Mucosa of stomach (tissue), 1 donor: Measurements from ENCODE around the gene CTNND2.

Source experiments
- H3K27me3 ChIP-seq: one replicate; pipeline ENCODE4 v1.7.0; 2013; ENCODE audit warnings: mild to moderate bottlenecking, low read length; ENCODE audit not compliant: control insufficient read depth, insufficient read depth
- H3K36me3 ChIP-seq: one replicate; pipeline ENCODE4 v1.7.0; 2013; ENCODE audit warnings: low read length; ENCODE audit not compliant: control insufficient read depth, insufficient read depth
- H3K4me1 ChIP-seq: one replicate; pipeline ENCODE4 v1.7.0; 2013; ENCODE audit warnings: mild to moderate bottlenecking, low read length; ENCODE audit not compliant: control insufficient read depth, insufficient read depth
- H3K4me3 ChIP-seq: one replicate; pipeline ENCODE4 v1.7.0; 2013; ENCODE audit warnings: low read length
- H3K9ac ChIP-seq: one replicate; pipeline ENCODE4 v1.7.0; 2013; ENCODE audit warnings: mild to moderate bottlenecking, low read length, moderate library complexity
- H3K9me3 ChIP-seq: one replicate; pipeline ENCODE4 v1.7.0; 2013; ENCODE audit warnings: mild to moderate bottlenecking, low read length, moderate library complexity; ENCODE audit not compliant: control insufficient read depth
- donor health status: Pancreatic carcinoma.

CTNND2 gene

DNA sequence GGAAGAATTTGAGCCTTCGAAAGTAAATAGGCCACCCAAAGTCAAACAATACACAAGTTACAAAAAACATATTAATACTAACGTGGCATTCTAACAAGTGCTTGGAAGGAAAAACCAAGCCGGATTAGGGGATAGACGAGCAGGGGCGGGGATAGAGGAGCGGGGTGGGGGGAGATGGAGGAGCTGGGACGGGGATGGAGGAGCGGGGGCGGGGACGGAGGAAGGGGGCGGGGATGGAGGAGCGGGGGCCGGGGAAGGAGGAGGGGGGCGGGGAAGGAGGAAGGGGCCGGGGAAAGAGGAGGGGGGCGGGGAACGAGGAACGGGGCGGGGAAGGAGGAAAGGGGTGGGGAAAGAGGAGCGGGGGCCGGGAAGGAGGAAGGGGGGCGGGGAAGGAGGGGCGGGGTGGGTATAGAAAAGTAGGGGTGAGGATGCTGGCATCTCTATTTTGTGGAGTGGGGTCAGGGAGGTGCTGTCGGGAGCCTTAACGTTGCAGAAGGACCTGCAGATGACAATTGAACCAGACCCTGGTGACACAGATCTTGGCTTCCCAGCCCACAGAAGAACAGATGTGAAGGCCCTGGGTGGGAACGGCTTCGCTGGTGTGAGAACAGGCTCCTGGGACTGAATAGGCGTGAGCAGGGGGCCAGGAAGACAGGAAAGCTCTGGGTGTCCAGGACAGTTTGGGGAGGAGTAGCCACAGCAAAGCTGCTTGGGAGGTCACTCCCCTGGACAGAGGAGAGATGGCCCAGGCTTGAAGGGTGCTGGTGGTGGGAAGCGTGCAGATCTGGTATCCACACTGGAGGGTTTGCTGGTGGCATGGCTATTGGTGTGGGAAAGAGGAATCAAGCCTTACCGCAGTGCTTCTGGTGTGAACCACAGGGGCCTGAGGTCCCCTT lies 909.9 kb downstream of the CTNND2 start:
- Histone ChIP-seq H3K9me3 (no peaks in the 10 kb centered on the region), H3K4me3 (no peak overlapping the region), H3K36me3 (no peaks in the 10 kb centered on the region), H3K9ac (no peak overlapping the region), H3K4me1 (no peaks in the 10 kb centered on the region), H3K27me3 (no peaks in the 10 kb centered on the region)

DNA sequence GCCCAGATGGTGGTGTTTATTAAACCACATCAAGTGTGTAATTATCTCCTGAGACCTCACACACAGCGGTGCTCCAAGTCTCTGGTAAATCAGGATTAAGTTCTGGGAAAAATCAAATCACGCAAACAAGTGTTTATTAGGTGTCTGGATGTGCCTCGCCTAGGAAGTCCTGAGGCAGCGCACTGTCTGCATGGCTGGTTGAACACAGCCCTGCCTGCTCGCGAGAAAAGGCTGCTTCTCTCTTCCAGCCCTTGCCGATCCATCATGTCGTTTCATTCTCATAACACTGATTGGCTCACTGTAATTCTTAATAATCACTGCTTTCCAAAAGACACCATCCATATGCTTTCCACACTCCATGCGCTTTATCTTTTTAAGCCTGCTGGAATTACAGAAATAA lies 913.6 kb downstream of the CTNND2 start:
- H3K4me3 ChIP-seq: no peak overlapping the region
- H3K9ac ChIP-seq: no peak overlapping the region
- no peaks in the 10 kb centered on the region for H3K4me1 ChIP-seq
- peaks cover 11% of the 10 kb centered on the region for H3K27me3 ChIP-seq
- no peaks in the 10 kb centered on the region for H3K36me3 ChIP-seq
- H3K9me3 ChIP-seq: no peaks in the 10 kb centered on the region

DNA sequence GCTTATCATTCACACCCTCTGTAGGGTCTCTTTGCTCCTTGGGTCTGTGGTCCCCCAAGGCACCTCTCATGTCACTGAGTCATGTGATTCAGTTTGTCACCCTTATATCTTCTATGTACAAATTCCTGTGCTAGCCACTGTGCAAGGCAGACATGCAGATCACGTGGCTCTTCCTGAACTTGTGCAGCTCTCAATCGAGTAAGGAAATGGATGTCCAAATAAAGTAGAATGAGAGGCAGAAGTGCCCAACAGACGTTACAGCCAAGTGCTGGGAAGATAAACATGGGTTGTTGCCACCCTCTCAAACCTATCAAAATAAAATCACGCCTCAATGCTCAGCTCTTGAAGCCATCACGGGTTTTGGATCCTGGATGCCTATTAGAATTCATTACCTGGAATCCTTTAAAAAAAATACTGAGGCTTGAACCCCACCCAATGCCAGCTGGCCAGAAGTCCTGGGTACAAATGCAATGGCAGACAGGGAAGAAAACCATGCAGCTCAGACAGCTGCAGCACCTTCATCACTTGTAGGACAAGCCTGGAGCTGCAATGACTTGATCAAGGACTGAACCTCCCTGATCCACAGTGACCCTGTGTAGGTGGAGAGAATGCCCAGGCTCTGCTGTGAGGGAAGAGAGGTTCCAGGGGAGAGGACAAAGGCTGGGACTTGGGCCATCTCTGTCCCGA lies 914.5 kb downstream of the CTNND2 start:
- Histone ChIP-seq H3K4me1 (no peaks in the 10 kb centered on the region), H3K9me3 (no peaks in the 10 kb centered on the region), H3K9ac (no peak overlapping the region), H3K36me3 (no peaks in the 10 kb centered on the region), H3K4me3 (no peak overlapping the region), H3K27me3 (peaks cover 11% of the 10 kb centered on the region)

DNA sequence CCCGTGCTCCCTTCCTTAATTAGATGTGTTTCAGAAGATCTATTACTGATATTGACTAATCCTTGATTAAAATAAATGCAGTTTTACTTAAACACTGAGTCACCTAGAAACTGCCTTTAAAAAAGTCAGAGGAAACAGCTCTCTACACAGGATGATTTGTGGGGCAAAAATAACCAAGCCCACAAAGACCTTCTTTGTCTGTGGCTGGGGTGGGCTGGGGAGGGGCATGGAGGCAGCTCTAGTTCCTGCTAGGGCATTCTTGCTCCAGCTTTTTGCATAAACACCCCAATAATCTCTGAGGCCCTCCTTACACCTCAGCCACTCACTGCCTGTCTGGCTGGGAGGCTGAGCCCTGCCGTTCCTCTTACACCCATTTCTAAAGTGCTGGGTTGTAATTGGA lies 915.6 kb downstream of the CTNND2 start:
- Histone ChIP-seq H3K9ac (no peak overlapping the region), H3K36me3 (no peaks in the 10 kb centered on the region), H3K27me3 (peaks cover 11% of the 10 kb centered on the region), H3K4me3 (no peak overlapping the region), H3K9me3 (no peaks in the 10 kb centered on the region), H3K4me1 (no peaks in the 10 kb centered on the region)

DNA sequence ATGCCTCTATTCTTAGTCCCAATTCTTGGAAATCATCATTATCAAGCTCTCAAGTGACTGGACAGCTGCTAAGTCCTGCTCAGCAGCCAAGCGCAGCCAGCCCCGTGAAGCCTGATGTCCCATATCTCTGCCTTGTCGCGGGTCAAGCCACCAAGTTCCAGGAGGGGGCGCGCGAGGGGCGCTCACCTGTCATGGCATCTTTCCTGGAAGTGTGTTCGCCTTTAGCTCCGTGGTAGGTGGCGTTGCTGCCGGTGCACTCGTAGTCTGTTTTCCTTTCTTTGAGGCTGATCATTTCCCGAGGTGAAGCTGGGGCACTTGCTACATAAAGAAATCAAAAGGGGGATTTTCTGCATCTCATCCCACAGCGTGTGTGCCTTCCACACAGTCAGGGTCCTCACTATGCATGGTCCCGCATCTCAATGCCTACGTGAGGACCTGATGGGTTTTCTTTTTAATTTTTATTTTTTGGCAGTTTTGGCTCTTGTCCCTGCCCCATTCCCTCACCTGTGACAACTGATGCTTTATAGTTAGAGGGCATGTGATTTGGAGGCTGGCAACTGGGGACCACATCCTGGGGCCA lies 916.2 kb downstream of the CTNND2 start:
- no peaks in the 10 kb centered on the region for H3K36me3 ChIP-seq
- H3K27me3 ChIP-seq: peaks cover 11% of the 10 kb centered on the region

DNA sequence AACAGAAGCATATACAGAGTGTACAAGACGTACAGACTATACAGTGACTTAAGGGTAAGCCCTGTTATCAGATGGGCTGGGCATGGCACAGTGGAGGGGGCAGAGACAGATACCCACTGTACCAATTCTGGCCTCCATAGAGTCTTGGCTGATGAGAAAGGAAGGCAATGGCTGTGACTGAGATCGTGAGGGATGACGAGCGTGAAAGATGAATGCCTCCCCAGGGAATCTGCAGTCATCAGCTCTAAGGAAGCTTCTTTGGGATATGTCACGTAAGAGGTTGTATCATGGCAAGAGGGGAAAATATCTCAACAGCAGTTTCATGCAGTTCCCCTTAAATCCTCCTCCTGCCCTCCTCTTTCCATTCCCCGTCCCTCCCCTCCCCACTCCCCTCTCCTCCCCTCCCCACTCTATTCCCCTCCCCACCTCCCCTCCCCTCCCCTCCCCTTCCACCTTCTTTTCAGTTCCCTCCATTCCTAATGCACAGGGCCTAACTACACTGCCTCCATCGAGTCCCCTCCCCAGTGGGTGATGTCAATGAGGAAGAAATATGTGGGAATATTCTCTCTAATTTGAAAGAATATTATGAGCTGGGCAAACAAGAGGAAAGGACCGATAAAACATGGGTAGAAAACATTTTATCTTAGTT lies 916.8 kb downstream of the CTNND2 start:
- H3K9me3 ChIP-seq: no peaks in the 10 kb centered on the region
- peaks cover 11% of the 10 kb centered on the region for H3K27me3 ChIP-seq
- H3K36me3 ChIP-seq: no peaks in the 10 kb centered on the region
- H3K4me3 ChIP-seq: no peak overlapping the region
- H3K9ac ChIP-seq: no peak overlapping the region
- H3K4me1 ChIP-seq: no peaks in the 10 kb centered on the region

More for the DNA sequence above, 916.2 kb downstream of the CTNND2 start:
- no peaks in the 10 kb centered on the region for H3K9me3 ChIP-seq
- no peaks in the 10 kb centered on the region for H3K4me1 ChIP-seq
- H3K9ac ChIP-seq: no peak overlapping the region
- H3K4me3 ChIP-seq: no peak overlapping the region

DNA sequence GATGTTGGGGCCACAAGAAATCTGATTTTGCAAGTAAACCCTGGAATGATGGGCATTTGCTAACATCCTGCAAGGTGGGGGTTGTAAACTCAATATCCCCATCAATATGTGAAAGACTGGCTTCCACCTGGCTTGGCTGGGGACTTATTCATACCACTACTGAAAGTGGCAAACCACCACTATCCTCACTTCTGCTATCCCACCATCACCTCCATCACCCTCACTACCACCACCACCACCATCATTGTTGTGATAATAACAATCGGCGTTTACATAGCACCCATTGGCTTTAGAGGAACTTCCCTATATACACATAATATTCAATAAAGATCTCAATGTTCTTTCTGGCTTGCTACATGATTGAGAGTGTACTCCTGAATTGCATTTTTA lies 918.5 kb downstream of the CTNND2 start:
- Histone ChIP-seq H3K36me3 (no peaks in the 10 kb centered on the region), H3K4me3 (no peak overlapping the region), H3K9ac (no peak overlapping the region), H3K4me1 (no peaks in the 10 kb centered on the region), H3K27me3 (peaks cover 11% of the 10 kb centered on the region), H3K9me3 (no peaks in the 10 kb centered on the region)

DNA sequence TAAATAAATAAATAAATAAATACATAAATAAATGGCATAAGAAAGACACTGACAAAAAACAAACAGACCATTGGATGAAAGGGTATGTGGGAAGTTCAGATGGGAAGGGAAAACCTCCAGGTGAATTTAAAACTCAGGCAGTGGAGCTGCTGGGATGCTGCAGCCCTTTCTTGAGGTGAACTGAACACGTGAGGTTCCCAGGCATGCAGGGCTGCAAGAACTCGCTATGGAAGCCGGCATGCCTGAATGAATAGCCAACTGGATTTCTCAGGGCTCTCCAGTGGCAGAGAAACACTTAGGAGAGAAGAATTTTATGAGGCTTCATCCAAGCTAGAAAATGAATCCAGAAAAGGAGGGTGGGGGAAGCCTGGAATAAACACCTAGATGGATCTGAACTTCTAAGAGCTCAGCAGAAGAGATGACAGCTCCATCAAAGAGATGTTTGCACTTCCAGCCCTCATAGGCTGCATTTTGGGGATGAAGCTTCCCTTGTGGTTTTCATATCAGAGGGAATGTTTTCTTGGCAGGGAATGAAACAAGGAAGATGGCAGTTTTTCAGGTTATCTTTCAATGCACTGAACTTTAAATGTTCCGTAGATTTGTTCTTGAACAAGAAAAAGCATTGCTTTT lies 919.0 kb downstream of the CTNND2 start:
- no peaks in the 10 kb centered on the region for H3K4me1 ChIP-seq
- peaks cover 11% of the 10 kb centered on the region for H3K27me3 ChIP-seq

DNA sequence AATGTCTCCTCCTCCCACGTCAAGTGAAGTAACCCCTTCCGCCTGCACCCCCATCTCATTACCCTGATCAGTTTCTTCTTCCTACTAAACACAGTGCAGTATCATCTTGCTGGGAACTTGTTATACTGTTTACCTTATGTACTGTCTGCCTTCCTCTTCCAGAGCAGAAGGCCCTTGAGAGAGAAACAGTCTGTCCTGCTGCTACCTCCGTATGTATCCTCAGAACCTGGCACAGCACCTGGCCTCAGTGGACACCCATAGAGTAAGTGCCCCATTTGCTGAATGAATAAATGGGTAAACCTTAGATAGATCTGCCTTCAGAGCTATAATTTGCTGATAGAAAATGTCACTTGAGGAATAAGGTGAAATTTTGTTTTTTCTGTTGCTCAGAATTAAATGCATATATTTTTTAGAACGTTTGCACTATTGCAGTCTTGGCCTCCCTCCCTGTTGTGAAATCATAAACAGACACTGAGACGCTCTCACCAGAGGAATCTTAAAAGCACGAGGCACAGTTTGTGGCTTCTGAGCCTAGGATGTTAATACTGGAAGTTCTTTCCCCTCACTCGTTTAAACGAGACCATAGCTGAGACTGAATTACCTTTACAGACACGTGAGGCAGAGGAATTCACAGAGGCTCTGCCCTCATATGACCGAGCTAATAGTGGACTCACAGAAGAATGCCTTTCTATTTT lies 920.1 kb downstream of the CTNND2 start:
- Histone ChIP-seq H3K4me1 (no peaks in the 10 kb centered on the region), H3K9me3 (no peaks in the 10 kb centered on the region), H3K27me3 (peaks cover 11% of the 10 kb centered on the region), H3K36me3 (no peaks in the 10 kb centered on the region), H3K9ac (no peak overlapping the region), H3K4me3 (no peak overlapping the region)

More for the DNA sequence above, 919.0 kb downstream of the CTNND2 start:
- Histone ChIP-seq H3K9ac (no peak overlapping the region), H3K36me3 (no peaks in the 10 kb centered on the region), H3K9me3 (no peaks in the 10 kb centered on the region), H3K4me3 (no peak overlapping the region)

DNA sequence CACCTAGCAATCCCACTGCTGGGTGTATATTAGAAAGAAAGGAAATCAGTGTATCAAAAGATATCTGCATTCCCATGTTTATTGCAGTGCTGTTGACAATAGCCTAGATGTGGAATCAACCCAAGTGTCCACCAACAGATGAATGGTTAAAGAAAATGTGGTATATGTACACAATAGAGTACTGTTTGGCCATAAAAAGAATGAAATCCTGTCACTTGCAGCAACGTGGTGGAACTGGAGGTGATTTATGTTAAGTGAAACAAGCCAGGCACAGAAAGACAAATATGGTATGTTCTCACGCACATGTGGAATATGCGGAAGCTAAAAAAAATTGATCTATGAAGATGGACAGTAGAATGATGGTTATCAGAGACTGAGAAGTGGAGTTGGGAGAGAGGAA lies 921.6 kb downstream of the CTNND2 start:
- Histone ChIP-seq H3K4me3 (no peak overlapping the region), H3K9ac (no peak overlapping the region), H3K9me3 (no peaks in the 10 kb centered on the region), H3K36me3 (no peaks in the 10 kb centered on the region), H3K4me1 (no peaks in the 10 kb centered on the region), H3K27me3 (peaks cover 6% of the 10 kb centered on the region)

DNA sequence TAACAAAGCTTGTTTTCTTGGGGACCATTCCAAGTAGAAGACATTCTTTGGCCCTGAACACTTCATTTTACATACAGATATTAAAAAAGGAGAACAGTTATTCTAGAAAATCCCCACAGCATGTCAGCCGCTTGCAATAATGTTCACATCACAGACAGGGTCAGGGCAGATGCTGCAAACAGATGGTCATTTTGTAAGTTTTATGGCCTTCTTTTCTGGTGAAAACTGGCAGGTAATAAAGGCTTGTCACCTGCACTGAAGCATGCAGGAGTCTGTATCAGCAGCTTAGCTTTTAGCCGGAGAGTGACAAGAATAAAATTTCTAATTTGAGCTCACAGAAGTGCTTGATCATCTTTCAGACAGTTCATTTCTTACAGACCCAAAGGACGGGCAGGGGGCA lies 922.3 kb downstream of the CTNND2 start:
- no peaks in the 10 kb centered on the region for H3K4me1 ChIP-seq
- peaks cover 2% of the 10 kb centered on the region for H3K27me3 ChIP-seq
- no peaks in the 10 kb centered on the region for H3K36me3 ChIP-seq
- no peak overlapping the region for H3K9ac ChIP-seq
- H3K4me3 ChIP-seq: no peak overlapping the region
- H3K9me3 ChIP-seq: no peaks in the 10 kb centered on the region
